Subcutaneous abdominal adipose tissue (tissue), 5 donors: ENCODE data around the gene SLC16A11.
A peak's percentile ranks its signal among the peaks of the same experiment; 100 is the strongest.
"Not testable (repeated sequence)": the region's sequence is repeated elsewhere in the genome, so short reads cannot be mapped to it uniquely, and the experiment has no call there.

ENCODE experiments used
- H3K27ac ChIP-seq: one replicate; pipeline ENCODE4 v1.7.0; 2013; ENCODE audit warnings: low read depth, mild to moderate bottlenecking, inconsistent platforms, low read length, moderate library complexity
- H3K27me3 ChIP-seq, 5 donors: one replicate each; pipeline ENCODE4 v1.7.0; 2013; ENCODE audit warnings: low read length in 5 of 5, inconsistent platforms in 1 of 5; ENCODE audit not compliant: control insufficient read depth in 5 of 5, insufficient read depth in 4 of 5
- H3K36me3 ChIP-seq, 5 donors: one replicate each; pipeline ENCODE4 v1.7.0; 2013; ENCODE audit warnings: low read length in 5 of 5; ENCODE audit not compliant: control insufficient read depth in 5 of 5, insufficient read depth in 5 of 5
- H3K4me1 ChIP-seq, 5 donors: one replicate each; pipeline ENCODE4 v1.7.0; 2013; ENCODE audit warnings: low read length in 5 of 5, mild to moderate bottlenecking in 3 of 5, moderate library complexity in 1 of 5; ENCODE audit not compliant: control insufficient read depth in 5 of 5, insufficient read depth in 5 of 5
- H3K4me3 ChIP-seq, 5 donors: one replicate each; pipeline ENCODE4 v1.7.0; 2013; ENCODE audit warnings: low read length in 5 of 5, low read depth in 1 of 5
- H3K9ac ChIP-seq, 5 donors: one replicate each; pipeline ENCODE4 v1.7.0; 2013; ENCODE audit warnings: low read length in 5 of 5, mild to moderate bottlenecking in 4 of 5, moderate library complexity in 3 of 5
- H3K9me3 ChIP-seq, 5 donors: one replicate each; pipeline ENCODE4 v1.7.0; 2013; ENCODE audit warnings: low read length in 5 of 5; ENCODE audit not compliant: control insufficient read depth in 5 of 5
- donor health status: healthy.
- donor health status: healthy.
- donor health status: healthy.
- donor health status: healthy.
- donor health status: healthy.

The SLC16A11 gene

GRCh38 chr17:7001318-7001961 is 42.5 kb downstream of the SLC16A11 start:
- Histone ChIP-seq H3K9ac (no peak overlapping the region), H3K27me3 (no peaks in the 10 kb centered on the region), H3K9me3 (no peaks in the 10 kb centered on the region), H3K27ac (no peak overlapping the region), H3K36me3 (peaks cover 10 to 68% (median 59%) of the 10 kb centered on the region in 5 donors), H3K4me1 (peaks cover 0 to 3% (median 2%) of the 10 kb centered on the region in 5 donors), H3K4me3 (no peak overlapping the region)

- peaks cover 10 to 66% (median 57%) of the 10 kb centered on the region in 5 donors for H3K36me3 ChIP-seq
- H3K27me3 ChIP-seq: no peaks in the 10 kb centered on the region
Observed at GRCh38 chr17:6998855-6999508, 44.9 kb downstream of the SLC16A11 start.

GRCh38 chr17:6997171-6997570 is 46.7 kb downstream of the SLC16A11 start:
- Histone ChIP-seq H3K4me3 (no peak overlapping the region), H3K9me3 (no peaks in the 10 kb centered on the region), H3K4me1 (peaks cover 0 to 15% (median 12%) of the 10 kb centered on the region in 5 donors), H3K27me3 (no peaks in the 10 kb centered on the region), H3K36me3 (peaks cover 9 to 55% (median 48%) of the 10 kb centered on the region in 5 donors), H3K27ac (no peak overlapping the region), H3K9ac (no peak overlapping the region)

More at GRCh38 chr17:6998855-6999508, 44.9 kb downstream of the SLC16A11 start:
- Histone ChIP-seq H3K4me3 (no peak overlapping the region), H3K27ac (no peak overlapping the region), H3K9ac (no peak overlapping the region), H3K9me3 (no peaks in the 10 kb centered on the region), H3K4me1 (peaks cover 0 to 15% (median 12%) of the 10 kb centered on the region in 5 donors)

- H3K36me3 ChIP-seq: peaks cover 4 to 47% (median 41%) of the 10 kb centered on the region in 5 donors
- H3K9ac ChIP-seq: no peak overlapping the region
- H3K27me3 ChIP-seq: no peaks in the 10 kb centered on the region
- H3K4me1 ChIP-seq: peaks cover 0 to 15% (median 12%) of the 10 kb centered on the region in 5 donors
- H3K9me3 ChIP-seq: no peaks in the 10 kb centered on the region
- H3K4me3 ChIP-seq: peak overlapping the region in 3 of 5 donors; percentile 14 to 60 (median 45)
- H3K27ac ChIP-seq: no peak overlapping the region
Observed at GRCh38 chr17:6996256-6997011, 47.5 kb downstream of the SLC16A11 start.

GRCh38 chr17:6995500-6996255 is 48.2 kb downstream of the SLC16A11 start, which contains the start of gene ALOX12:
Gene ALOX12 (plus strand): TSS chr17:6996049. CDS start chr17:6996118, 69 bp downstream.
- Histone ChIP-seq H3K36me3 (peaks cover 4 to 40% (median 33%) of the 10 kb centered on the region in 5 donors), H3K4me3 (peak within 1 kb of the TSS in 4 of 5 donors; percentile 11 to 60 (median 30)), H3K4me1 (peaks cover 0 to 15% (median 12%) of the 10 kb centered on the region in 5 donors), H3K9ac (peak within 1 kb of the TSS in 1 of 5 donors; percentile 26), H3K9me3 (no peaks in the 10 kb centered on the region), H3K27ac (no peak within 1 kb of the TSS), H3K27me3 (no peaks in the 10 kb centered on the region)

GRCh38 chr17:6994666-6995256 is 49.1 kb downstream of the SLC16A11 start:
- Histone ChIP-seq H3K36me3 (peaks cover 4 to 31% (median 25%) of the 10 kb centered on the region in 5 donors), H3K4me3 (no peak overlapping the region), H3K4me1 (peaks cover 0 to 15% (median 12%) of the 10 kb centered on the region in 5 donors)

GRCh38 chr17:6994118-6994598 is 49.7 kb downstream of the SLC16A11 start:
- peaks cover 0 to 15% (median 12%) of the 10 kb centered on the region in 5 donors for H3K4me1 ChIP-seq
- peaks cover 4 to 25% (median 19%) of the 10 kb centered on the region in 5 donors for H3K36me3 ChIP-seq
- H3K9me3 ChIP-seq: peaks cover 0 to 2% (median 0%) of the 10 kb centered on the region in 5 donors
- no peak overlapping the region for H3K4me3 ChIP-seq
- no peak overlapping the region for H3K27ac ChIP-seq
- no peak overlapping the region for H3K9ac ChIP-seq
- no peaks in the 10 kb centered on the region for H3K27me3 ChIP-seq

More at GRCh38 chr17:6994666-6995256, 49.1 kb downstream of the SLC16A11 start:
- Histone ChIP-seq H3K27ac (no peak overlapping the region), H3K9me3 (no peaks in the 10 kb centered on the region), H3K9ac (no peak overlapping the region), H3K27me3 (no peaks in the 10 kb centered on the region)

GRCh38 chr17:6993613-6994056 is 50.3 kb downstream of the SLC16A11 start:
- peaks cover 4 to 20% (median 13%) of the 10 kb centered on the region in 5 donors for H3K36me3 ChIP-seq
- H3K4me1 ChIP-seq: peaks cover 0 to 15% (median 12%) of the 10 kb centered on the region in 5 donors
- not testable (repeated sequence) for H3K4me3 ChIP-seq, H3K27me3 ChIP-seq, H3K27ac ChIP-seq, H3K9me3 ChIP-seq, H3K9ac ChIP-seq
